Activated T-cell treated with anti-CD3 and anti-CD28 coated beads for 4 hours (primary cell): ENCODE results near the gene SYNPO.

Experiments
- DNase-seq: peaks from one replicate; pipeline ENCODE4 v3.0.0-alpha.2; 2020

SYNPO gene

GRCh38 chr5:150661086-150661485 lies 20.6 kb downstream of the SYNPO start, which contains the start of gene MYOZ3:
MYOZ3 (plus strand) TSS chr5:150661251; CDS start chr5:150662942, 1,691 bp downstream.
- DNase-seq: no peak

DNA sequence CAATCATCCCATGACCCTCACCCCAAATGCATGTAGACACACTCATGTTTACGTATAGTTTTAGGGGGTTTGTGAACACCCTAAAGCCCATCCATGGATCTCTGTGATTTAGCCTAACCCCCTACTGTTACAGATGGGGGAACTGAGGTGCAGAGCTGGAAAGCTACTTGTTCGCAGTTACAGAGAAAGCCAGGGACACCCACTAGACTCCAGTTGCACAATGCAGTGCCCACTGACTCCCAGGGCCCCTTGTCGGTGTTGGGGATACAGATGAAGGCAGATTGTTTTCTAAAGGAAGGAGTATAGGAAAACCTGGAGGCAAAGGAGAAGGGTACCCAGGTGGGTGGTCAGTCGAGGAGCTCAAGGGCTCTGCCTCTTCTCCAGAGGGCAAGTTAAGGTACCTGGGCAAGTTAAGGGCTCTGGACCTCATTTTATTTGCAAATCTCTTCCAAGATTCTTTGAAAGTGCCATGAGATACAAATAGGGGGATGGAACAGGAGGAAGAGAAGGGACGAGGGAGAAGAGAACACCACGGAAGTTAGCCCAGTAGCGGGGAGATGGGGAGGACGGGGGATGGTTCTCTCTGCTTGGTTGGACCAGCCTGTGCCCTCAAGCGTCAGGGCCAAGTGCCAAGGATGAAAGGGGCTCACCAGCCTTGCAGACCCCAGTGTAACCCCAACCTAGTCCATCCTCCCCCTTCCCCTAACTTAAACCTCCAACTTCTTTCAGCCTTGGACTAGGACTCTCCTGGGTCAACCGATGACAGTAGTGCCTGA lies 21.5 kb downstream of the SYNPO start:
- DNase-seq: no peak

DNA sequence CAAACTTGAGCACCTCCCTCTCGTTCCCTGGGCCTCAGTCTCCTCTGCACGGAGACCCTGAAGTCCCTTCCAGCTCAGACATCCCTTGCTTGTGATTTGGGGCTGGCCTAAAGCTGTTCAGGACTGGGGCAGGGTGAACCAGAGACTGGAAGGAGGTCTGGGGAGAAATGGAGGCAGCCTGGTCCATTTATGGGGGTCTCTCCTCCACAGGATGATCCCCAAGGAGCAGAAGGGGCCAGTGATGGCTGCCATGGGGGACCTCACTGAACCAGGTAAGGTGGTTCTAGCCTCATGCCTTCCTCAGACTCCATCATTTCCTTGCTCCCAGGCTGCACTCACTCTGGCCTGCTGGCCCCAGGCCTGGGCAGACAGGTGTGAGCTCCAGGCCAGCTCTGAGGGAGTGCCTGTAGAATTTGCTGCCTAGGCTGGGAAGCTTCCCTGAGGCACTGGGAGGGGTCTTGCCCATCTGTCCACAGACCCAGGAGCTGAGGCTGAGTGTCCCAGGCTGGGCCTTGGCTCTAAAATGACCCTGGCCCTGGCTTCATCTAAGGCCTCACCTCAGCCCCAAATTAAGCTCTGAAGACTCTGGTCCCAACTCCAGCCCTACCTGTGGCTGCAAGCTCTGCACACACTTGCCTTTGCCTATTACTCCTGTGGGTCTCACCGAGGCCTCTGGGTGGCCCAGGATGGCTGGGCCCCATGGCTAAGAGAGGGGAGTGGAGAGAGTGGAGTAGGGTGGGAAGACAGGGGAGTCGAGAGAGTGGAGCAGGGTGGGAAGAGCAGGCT lies 22.5 kb downstream of the SYNPO start:
- no peak for DNase-seq

DNA sequence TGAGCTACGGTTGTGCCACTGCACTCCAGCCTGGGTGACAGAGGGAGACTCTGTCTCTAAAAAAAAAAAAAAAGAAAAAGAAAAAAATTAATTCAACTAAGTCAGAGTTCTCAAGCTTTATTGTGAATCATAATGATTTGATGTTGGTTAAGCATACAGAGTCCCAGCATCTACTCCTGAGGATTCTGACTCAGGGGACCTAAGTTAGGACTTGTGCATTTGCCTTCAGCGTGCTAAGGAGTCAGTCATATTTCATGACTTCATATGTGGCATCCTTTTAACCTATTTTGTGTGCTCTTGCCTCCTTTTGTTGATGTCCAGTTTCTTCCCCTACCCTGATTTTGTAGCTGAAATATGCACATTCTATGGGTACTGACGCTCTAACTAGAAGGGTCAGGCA lies 23.5 kb downstream of the SYNPO start:
- DNase-seq: no peak

GRCh38 chr5:150665044-150665443 lies 24.6 kb downstream of the SYNPO start:
- DNase-seq: no peak

DNA sequence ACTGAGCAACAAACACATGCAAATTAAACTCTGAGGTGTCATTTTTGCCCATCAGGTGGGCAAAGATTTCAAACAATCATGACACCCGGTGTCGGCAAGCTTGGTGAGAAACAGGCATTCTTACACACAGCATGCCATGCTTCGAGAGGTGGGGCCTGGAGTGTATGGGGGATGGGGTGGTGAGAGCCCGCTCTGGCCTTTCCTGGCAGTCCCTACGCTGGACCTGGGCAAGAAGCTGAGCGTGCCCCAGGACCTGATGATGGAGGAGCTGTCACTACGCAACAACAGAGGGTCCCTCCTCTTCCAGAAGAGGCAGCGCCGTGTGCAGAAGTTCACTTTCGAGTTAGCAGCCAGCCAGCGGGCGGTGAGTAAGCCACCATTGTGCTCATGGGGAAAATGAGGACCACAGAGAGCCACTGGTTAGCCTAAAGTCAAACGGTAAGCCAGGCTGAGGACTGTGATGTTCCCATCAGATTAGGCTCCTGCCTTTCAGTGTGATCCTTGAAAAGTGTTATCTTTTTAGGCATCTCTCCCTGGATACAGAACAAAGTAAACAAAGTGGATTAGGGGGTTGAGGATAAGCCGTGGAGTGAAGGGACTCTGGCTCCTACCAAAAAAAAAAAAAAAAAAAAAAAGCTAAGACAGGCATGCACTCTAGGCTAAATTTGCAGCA lies 30.0 kb downstream of the SYNPO start:
- no peak for DNase-seq

- no peak for DNase-seq
These were observed 30.5 kb downstream of the SYNPO start for GRCh38 chr5:150670948-150671310.

- DNase-seq: no peak
These were observed 31.2 kb downstream of the SYNPO start for GRCh38 chr5:150671509-150672236.

DNA sequence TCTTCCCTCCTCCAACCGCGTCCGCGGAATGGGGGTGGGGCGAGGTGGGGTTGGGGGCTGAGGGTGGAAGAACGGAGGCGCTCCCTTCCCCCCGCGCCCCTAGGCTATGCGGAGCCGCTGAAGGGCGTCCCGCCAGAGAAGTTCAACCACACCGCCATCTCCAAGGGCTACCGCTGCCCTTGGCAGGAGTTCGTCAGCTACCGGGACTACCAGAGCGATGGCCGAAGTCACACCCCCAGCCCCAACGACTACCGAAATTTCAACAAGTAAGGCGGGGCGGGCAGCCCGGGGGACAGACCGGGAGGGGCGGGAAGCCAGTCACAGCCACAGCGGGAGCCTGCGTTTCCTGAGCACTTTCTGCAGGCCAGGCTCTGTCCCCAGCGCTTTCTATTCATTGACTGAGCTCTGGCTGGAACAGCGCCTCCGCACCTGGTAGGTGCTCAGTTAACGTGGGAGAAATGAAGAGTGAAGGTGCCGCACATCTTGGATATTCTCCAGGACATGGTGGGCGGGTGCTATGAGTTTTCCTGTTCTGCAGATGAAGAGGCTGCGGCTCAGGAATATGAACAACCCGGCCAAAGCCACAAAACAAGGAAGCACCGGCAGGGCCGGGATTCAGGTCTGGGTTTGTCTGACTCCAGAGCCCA lies 31.9 kb downstream of the SYNPO start:
- DNase-seq: no peak

DNA sequence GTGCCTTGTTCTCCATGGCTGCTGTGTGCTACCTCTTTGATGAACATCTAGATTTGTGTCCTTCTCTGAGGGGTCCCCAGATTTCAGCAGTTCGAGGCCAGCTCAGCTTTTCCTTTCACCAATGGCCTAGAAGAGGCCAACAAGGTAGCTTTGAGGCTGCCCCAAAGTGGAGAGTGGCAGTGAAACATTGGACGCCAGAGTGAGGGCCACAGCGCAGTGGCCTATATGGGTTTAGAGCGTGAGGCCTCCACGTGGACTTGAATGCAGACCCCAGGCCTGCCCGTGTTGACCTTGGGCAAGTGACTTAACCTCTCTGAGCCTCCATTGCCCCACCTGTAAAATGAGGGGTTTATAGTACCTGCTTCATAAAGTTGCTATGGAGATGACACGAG lies 32.4 kb downstream of the SYNPO start:
- no peak for DNase-seq

GRCh38 chr5:150674341-150674821 lies 33.9 kb downstream of the SYNPO start:
- DNase-seq: no peak

DNA sequence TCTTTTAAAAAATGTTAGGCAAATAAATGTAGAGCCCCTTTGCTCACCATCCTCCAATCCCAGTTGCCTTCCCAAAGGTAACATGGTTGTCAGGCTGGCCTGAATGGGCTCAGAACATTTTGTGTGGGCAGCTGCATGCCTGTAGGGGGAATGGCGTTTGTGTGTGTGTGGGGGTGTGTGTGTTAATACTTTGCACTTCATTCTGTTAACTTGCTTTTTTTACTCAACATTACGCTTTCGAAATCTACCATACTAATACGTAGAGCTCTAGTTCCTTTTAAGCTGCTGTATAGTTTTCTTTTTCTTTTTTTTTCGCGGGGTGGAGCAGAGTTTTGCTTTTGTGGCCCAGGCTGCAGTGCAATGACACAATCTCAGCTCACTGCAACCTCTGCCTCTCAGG lies 34.6 kb downstream of the SYNPO start:
- DNase-seq: no peak

GRCh38 chr5:150676578-150676977 lies 36.1 kb downstream of the SYNPO start:
- no peak for DNase-seq

DNA sequence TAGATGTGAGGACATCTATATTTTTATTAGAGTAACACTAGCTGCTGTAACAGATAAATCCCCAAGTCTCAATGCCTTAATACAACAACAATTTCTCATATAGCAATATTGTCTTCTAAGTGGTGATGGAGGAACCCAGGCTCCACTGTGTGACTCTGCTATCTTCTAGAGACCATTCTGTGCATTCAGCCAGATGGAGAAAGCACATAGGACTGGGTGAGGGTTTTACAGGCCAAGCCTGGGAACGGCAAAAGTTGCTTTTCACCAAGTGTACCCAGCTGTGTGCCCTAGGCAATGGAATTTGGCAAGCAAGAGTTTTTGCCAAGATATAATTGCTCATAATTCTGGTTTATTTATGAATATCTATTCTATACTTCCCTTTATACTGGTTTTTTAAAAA lies 48.7 kb downstream of the SYNPO start:
- no peak for DNase-seq

DNA sequence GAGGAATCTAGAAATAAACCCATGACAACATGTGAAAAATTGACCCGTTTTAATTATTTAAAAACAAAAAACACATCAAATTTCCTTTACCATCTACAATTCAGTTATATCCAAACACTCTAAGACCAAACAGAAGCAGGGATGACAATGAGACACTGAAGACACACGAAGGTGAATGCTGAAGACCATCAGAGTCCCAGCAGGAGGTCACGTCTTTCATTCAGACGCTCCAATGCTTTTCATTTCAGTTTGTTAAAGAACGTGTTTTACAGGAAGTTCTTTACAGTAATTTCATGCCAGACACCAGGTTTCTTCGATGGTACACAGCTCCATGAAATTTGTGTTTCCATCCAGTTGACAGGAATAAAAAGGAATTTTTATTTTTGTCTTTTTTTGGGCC lies 50.3 kb downstream of the SYNPO start:
- DNase-seq: no peak

DNA sequence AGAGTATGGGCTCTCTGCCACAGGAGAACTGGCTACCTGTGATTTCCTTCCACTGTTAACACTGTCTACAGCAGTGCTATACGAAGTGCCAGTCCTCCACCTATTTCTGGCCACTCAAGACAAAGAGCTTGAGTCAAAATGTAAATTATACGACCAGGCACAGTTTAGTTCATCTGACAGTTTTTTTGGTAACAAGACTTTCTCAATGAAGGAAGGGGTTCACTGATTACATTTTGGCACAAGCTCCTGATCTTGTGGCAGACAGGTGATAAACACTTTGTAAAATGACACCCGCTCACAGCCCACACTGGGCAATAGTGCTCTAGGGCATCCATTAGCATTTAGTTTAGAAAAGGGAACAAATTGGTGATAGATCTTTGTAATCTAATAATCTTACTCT lies 51.8 kb downstream of the SYNPO start:
- DNase-seq: no peak

DNA sequence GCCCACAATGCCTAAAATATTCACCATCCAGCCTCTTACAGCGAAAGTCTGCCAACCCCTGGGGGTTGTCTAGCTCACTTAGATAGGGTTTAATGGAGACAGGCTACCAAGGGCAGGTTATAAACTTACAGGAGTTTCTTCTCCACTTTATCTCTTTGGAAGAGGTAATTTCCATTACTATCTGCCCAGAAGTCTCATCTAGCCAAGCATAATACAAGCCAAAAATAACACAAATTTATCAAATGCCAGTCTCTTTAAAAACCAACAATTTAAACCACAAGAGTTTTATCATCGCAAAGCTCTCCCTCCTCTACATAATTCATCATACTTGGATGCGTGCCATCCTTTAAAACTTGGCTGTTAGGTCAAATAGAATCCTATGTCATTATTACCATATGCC lies 54.2 kb downstream of the SYNPO start:
- DNase-seq: no peak

GRCh38 chr5:150700246-150700593 lies 59.8 kb downstream of the SYNPO start:
- DNase-seq: no peak

- DNase-seq: peak; percentile 86
These were observed 60.3 kb downstream of the SYNPO start, which contains the start of gene RBM22 for GRCh38 chr5:150700594-150701377. RBM22 (minus strand) TSS chr5:150701062; CDS start chr5:150700985, 77 bp downstream.

GRCh38 chr5:150703762-150704161 lies 63.3 kb downstream of the SYNPO start:
- no peak for DNase-seq

- DNase-seq: no peak
These were observed 66.4 kb downstream of the SYNPO start for GRCh38 chr5:150706776-150707390.
